ENCODE measurements around the gene ABHD6. TPM values are rescaled to one million over a fixed set of nuclear protein-coding genes. Genes with fewer than 3 reads are reported as not detected.
A peak's percentile ranks its signal among the peaks of the same experiment; 100 is the strongest.

Gene ABHD6
- total RNA-seq, 1 donor from 2014 or later = 2.4 TPM

GRCh38 chr3:58206406-58207011, 31.1 kb upstream of the ABHD6 start:
- H3K4me3 ChIP-seq (ENCODE audit: low read depth, low read length) = no peak overlapping the region
- DNase-seq (ENCODE audit: low read depth) = no peak

GRCh38 chr3:58207954-58208353, 29.6 kb upstream of the ABHD6 start:
- no peak for TF ChIP-seq CTCF (conservative IDR thresholded peaks at IDR 0.05; ENCODE audit: low read depth, low read length)
- no peak for DNase-seq (ENCODE audit: low read depth)
- no peak overlapping the region for H3K4me3 ChIP-seq (ENCODE audit: low read depth, low read length)

More at GRCh38 chr3:58206406-58207011, 31.1 kb upstream of the ABHD6 start:
- TF ChIP-seq CTCF (conservative IDR thresholded peaks at IDR 0.05; ENCODE audit: low read depth, low read length) = no peak

GRCh38 chr3:58209933-58210332, 27.7 kb upstream of the ABHD6 start:
- no peak for DNase-seq (ENCODE audit: low read depth)
- TF ChIP-seq CTCF (conservative IDR thresholded peaks at IDR 0.05; ENCODE audit: low read depth, low read length) = no peak

GRCh38 chr3:58210761-58211460, 26.7 kb upstream of the ABHD6 start, which contains the start of gene DNASE1L3:
DNASE1L3 (minus strand) TSS chr3:58210972; CDS start chr3:58210906, 66 bp downstream.
- no peak within 1 kb of the TSS for H3K4me3 ChIP-seq (ENCODE audit: low read depth, low read length)
- TF ChIP-seq CTCF (conservative IDR thresholded peaks at IDR 0.05; ENCODE audit: low read depth, low read length) = no peak
- DNase-seq (ENCODE audit: low read depth) = no peak

More at GRCh38 chr3:58209933-58210332, 27.7 kb upstream of the ABHD6 start:
- no peak overlapping the region for H3K4me3 ChIP-seq (ENCODE audit: low read depth, low read length)

DNA sequence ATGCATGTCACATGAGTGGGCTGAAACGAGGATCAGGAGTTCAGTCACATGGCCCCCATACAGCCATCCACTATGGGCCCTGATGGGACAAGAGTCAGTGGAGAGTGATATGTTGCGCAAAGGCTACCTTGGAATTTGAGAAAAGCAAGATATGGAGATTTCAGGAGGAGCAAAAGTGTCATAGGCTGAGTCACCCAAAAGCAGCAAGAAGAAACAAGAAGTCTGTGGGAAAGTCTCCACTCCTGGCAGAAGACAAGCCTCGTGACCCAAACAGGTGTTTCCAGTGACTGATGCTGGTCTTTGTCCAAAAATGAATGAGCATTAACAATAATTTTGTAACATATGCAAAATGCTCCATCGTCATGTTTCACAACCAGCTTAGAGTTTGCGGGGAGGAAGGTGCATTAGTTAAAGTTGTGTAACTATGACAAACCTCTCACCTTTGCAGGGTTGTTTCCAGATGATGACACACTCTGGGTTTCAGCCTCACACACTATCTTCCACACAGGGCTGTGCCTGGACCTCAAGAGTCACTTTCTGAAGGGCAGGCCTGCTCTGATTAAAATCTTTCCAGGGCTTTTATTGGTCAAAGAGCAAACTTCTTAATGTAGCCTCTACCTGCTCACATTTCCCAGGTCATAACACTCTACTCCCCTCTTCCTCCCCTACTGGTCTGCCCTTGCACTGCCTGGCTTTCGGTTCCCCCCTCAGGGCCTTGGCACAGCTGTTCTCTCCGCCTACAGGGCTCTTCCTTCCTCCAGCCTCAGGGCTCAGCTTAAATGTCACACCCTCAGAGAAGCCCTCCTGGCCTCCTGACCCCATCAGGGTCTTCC, 22.9 kb upstream of the ABHD6 start:
- peak; percentile 23 for DNase-seq (ENCODE audit: low read depth)
- no peak for TF ChIP-seq CTCF (conservative IDR thresholded peaks at IDR 0.05; ENCODE audit: low read depth, low read length)
- H3K4me3 ChIP-seq (ENCODE audit: low read depth, low read length) = no peak overlapping the region

- H3K4me3 ChIP-seq (ENCODE audit: low read depth, low read length) = no peak overlapping the region
- no peak for DNase-seq (ENCODE audit: low read depth)
- no peak for TF ChIP-seq CTCF (conservative IDR thresholded peaks at IDR 0.05; ENCODE audit: low read depth, low read length)
Observed at GRCh38 chr3:58215317-58216025, 22.1 kb upstream of the ABHD6 start.

Measured in epithelial cell of proximal tubule (primary cell).